Breast epithelium (tissue), 3 donors: ENCODE results near the gene UNC79.

Source experiments
- POLR2A ChIP-seq: fragments of 450-650 bp; IDR thresholded peaks from one replicate; pipeline ENCODE4 v1.6.1; 2016; ENCODE audit warnings: antibody characterized with exemption, mild to moderate bottlenecking, moderate library complexity
- TF ChIP-seq, protein P1 (sequence below), 3 donors: fragments of 450-650 bp; IDR thresholded peaks; one replicate each; pipeline ENCODE4 v1.5.1; 2016 to 2017; ENCODE audit warnings: antibody characterized with exemption in 3 of 3, mild to moderate bottlenecking in 3 of 3, moderate library complexity in 3 of 3

DNA sequence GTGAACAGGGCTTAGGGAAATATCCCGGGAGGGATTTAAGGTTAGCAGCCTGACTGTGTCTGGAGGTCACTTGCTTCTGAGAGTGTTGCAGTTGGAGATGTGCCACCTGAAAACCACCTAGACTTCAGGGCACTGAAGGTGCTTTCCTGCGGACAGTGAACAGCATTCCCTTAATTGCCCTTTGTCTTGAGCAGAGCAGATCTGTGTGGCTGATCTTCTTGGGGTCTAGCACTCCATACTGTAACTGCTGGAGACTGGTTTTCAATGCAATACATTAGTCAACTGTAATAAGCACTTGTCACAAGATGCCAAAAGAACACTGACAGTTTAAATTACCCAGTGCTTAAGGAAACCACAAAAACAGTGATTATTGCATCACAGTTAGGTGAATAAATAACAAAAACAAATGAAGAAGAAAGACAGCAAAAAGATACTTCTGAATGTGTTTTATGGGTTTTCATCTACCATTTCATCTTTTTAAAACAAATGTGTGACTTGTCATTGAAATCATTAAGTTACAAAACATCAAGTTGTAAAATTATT lies 245.7 kb downstream of the UNC79 start:
- TF ChIP-seq, protein P1, sequence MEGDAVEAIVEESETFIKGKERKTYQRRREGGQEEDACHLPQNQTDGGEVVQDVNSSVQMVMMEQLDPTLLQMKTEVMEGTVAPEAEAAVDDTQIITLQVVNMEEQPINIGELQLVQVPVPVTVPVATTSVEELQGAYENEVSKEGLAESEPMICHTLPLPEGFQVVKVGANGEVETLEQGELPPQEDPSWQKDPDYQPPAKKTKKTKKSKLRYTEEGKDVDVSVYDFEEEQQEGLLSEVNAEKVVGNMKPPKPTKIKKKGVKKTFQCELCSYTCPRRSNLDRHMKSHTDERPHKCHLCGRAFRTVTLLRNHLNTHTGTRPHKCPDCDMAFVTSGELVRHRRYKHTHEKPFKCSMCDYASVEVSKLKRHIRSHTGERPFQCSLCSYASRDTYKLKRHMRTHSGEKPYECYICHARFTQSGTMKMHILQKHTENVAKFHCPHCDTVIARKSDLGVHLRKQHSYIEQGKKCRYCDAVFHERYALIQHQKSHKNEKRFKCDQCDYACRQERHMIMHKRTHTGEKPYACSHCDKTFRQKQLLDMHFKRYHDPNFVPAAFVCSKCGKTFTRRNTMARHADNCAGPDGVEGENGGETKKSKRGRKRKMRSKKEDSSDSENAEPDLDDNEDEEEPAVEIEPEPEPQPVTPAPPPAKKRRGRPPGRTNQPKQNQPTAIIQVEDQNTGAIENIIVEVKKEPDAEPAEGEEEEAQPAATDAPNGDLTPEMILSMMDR (IDR thresholded peaks at IDR 0.05): no peak
- no peak for TF ChIP-seq POLR2A
